ENCODE data around the gene RARRES1. TPM values are rescaled to one million over a fixed set of nuclear protein-coding genes. Genes with fewer than 3 reads are reported as not detected.
A peak's percentile ranks its signal among the peaks of the same experiment; 100 is the strongest.

The RARRES1 gene
- total RNA-seq: 1.4 TPM

GRCh38 chr3:158731938-158732855, at the start of gene RARRES1:
Gene RARRES1, minus strand, starts transcription at chr3:158732457. Its CDS starts 42 bp downstream, at chr3:158732415.
- peak; percentile 34 for DNase-seq

GRCh38 chr3:158781849-158782248, 49.6 kb upstream of the RARRES1 start:
- no peak for DNase-seq

- DNase-seq: no peak
Measured at GRCh38 chr3:158781191-158781590, 48.9 kb upstream of the RARRES1 start.

GRCh38 chr3:158780766-158781165, 48.5 kb upstream of the RARRES1 start:
- no peak for DNase-seq

GRCh38 chr3:158777161-158777873, 45.1 kb upstream of the RARRES1 start:
- no peak for DNase-seq

- DNase-seq: no peak
Measured at GRCh38 chr3:158776531-158776930, 44.3 kb upstream of the RARRES1 start.

- DNase-seq: no peak
Measured at GRCh38 chr3:158775426-158776410, 43.5 kb upstream of the RARRES1 start.

- DNase-seq: no peak
Measured at GRCh38 chr3:158774965-158775364, 42.7 kb upstream of the RARRES1 start.

GRCh38 chr3:158773845-158774830, 41.9 kb upstream of the RARRES1 start:
- no peak for DNase-seq

- DNase-seq: no peak
Measured at GRCh38 chr3:158773166-158773565, 40.9 kb upstream of the RARRES1 start.

GRCh38 chr3:158771982-158772381, 39.7 kb upstream of the RARRES1 start:
- DNase-seq: no peak

- no peak for DNase-seq
Measured at GRCh38 chr3:158771577-158771976, 39.3 kb upstream of the RARRES1 start.

GRCh38 chr3:158770741-158771350, 38.6 kb upstream of the RARRES1 start:
- DNase-seq: no peak

- DNase-seq: no peak
Measured at GRCh38 chr3:158769952-158770740, 37.9 kb upstream of the RARRES1 start.

GRCh38 chr3:158769549-158769948, 37.3 kb upstream of the RARRES1 start:
- no peak for DNase-seq

- DNase-seq: no peak
Measured at GRCh38 chr3:158768881-158769543, 36.8 kb upstream of the RARRES1 start.

- DNase-seq: no peak
Measured at GRCh38 chr3:158768361-158768787, 36.1 kb upstream of the RARRES1 start.

GRCh38 chr3:158766364-158766763, 34.1 kb upstream of the RARRES1 start:
- DNase-seq: no peak

Data from occipital lobe (tissue), 2 donors.